ENCODE measurements around the gene USP12.
"Not testable (repeated sequence)": the region's sequence is repeated elsewhere in the genome, so short reads cannot be mapped to it uniquely, and the experiment has no call there.

Gene USP12

DNA sequence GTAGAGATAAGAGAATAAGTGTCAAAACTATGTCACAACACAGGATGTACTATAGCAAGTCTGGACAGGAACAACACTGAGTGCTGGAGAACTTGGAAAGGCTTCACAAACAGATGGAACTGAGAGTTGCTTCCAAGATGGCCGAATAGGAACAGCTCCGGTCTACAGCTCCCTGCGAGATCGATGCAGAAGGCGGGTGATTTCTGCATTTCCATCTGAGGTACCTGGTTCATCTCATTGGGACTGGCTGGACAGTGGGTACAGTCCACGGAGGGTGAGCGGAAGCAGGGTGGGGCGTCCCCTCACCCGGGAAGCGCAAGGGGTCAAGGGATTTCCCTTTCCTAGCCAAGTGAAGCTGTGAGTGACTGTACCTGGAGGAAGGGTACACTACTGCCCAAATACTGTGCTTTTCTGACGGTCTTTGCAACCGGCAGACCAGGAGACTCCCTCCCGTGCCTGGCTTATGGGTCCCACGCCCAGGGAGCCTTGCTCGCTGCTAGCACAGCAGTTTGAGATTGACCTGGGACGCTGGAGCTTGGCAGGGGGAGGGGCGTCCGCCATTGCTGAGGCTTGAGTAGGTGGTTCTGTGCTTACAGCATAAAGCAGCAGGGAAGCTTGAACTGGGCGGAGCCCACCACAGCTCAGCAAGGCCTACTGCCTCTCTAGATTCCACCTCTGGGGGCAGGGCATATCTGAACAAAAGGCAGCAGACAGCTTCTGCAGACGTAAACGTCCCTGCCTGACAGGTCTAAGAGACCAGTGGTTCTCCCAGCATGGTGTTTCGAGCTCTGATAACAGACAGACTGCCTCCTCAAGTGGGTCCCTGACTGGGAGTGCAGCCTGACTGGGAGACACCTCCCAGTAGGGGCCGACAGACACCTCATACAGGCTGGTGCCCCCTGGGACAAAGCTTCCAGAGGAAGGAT is 46.0 kb downstream of the USP12 start:
- Histone ChIP-seq H3K9me3 (ENCODE audit: low read depth, low read length) (peaks cover 5% of the 10 kb centered on the region; the same call in 1 of the 2 replicates), H3K4me3 (no peak overlapping the region), H3K9ac (ENCODE audit: insufficient read length) (no peak overlapping the region), H3K27ac (no peak overlapping the region), H3K36me3 (ENCODE audit: insufficient read depth, low read length) (no peaks in the 10 kb centered on the region)
- TF ChIP-seq EZH2 (IDR thresholded peaks at IDR 0.05) = no peak
- TF ChIP-seq POLR2AphosphoS5 (IDR thresholded peaks at IDR 0.05; ENCODE audit: borderline replicate concordance, low read depth, low read length) = no peak
- no peak for TF ChIP-seq FOXP2 (optimal IDR thresholded peaks at IDR 0.05; ENCODE audit: control extremely low read depth, extremely low read length, insufficient read depth)
- DNase-seq (ENCODE audit: low read depth, low spot score) = no peak

DNA sequence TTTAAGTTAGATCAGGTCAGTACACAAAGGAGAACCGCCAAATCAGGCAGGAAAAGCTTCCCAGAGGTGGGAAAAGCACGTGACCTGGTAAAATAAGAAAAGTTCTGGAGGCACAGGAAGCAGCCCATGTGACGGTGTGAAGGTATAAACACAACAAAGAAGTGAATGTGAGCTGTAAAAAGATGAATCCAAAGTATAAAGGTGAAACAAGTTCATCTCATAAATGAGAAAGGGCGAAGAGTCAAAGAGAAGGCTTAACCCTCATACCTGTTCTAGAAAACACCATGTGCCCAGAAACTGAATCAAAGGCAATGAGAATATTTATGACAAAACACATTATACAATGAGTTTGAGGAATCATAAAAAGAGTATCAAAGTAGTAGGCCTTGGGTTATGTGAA is 47.0 kb downstream of the USP12 start:
- H3K27ac ChIP-seq = no peak overlapping the region
- no peaks in the 10 kb centered on the region for H3K36me3 ChIP-seq (ENCODE audit: insufficient read depth, low read length)
- no peak overlapping the region for H3K9ac ChIP-seq (ENCODE audit: insufficient read length)
- H3K4me3 ChIP-seq = no peak overlapping the region
- DNase-seq (ENCODE audit: low read depth, low spot score) = no peak
- TF ChIP-seq EZH2 (IDR thresholded peaks at IDR 0.05) (no peak), FOXP2 (optimal IDR thresholded peaks at IDR 0.05; ENCODE audit: control extremely low read depth, extremely low read length, insufficient read depth) (no peak), POLR2AphosphoS5 (IDR thresholded peaks at IDR 0.05; ENCODE audit: borderline replicate concordance, low read depth, low read length) (no peak)
- H3K9me3 ChIP-seq (ENCODE audit: low read depth, low read length) = peaks cover 5% of the 10 kb centered on the region; the same call in 1 of the 2 replicates

DNA sequence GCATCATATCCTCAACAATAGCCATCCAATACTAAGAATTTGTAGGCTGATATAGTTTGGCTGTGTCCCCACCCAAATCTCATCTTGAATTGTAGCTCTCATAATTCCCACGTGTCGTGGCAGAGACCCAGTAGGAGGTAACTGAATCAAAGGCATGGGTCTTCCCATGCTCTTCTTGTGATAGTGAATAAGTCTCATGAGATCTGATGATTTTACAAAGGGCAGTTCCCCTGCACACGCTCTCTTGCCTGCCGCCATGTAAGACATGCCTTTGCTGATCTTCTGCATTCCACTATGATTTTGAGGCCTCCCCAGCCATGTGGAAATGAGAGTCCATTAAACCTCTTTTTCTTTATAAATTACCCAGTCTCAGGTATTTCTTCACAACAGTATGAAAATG is 48.2 kb downstream of the USP12 start:
- not testable (repeated sequence) for H3K9me3 ChIP-seq (ENCODE audit: low read depth, low read length); H3K36me3 ChIP-seq (ENCODE audit: insufficient read depth, low read length); H3K4me3 ChIP-seq; H3K9ac ChIP-seq (ENCODE audit: insufficient read length); H3K27ac ChIP-seq; DNase-seq (ENCODE audit: low read depth, low spot score)

DNA sequence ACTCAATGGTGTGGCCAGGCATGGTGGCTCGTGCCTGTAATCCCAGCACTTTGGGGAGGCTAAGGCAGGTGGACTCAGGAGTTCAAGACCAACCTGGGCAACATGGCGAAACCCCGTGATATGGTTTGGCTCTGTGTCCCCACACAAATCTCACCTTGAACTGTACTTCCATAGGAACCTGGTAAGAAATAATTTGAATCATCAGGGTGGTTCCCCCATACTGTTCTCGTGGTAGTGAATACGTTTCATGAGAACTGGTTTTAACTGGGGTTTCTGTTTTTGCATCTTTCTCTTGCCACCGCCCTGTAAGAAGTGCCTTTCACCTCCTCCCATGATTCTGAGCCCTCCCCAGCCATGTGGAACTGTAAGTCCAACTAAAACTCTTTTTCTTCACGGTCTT is 49.6 kb downstream of the USP12 start:
- Histone ChIP-seq H3K9me3 (ENCODE audit: low read depth, low read length) (peaks cover 5% of the 10 kb centered on the region; the same call in 1 of the 2 replicates), H3K27ac (no peak overlapping the region), H3K36me3 (ENCODE audit: insufficient read depth, low read length) (no peaks in the 10 kb centered on the region), H3K9ac (ENCODE audit: insufficient read length) (no peak overlapping the region), H3K4me3 (no peak overlapping the region)
- no peak for TF ChIP-seq POLR2AphosphoS5 (IDR thresholded peaks at IDR 0.05; ENCODE audit: borderline replicate concordance, low read depth, low read length)
- TF ChIP-seq EZH2 (IDR thresholded peaks at IDR 0.05) = no peak
- no peak for TF ChIP-seq FOXP2 (optimal IDR thresholded peaks at IDR 0.05; ENCODE audit: control extremely low read depth, extremely low read length, insufficient read depth)
- no peak for DNase-seq (ENCODE audit: low read depth, low spot score)

DNA sequence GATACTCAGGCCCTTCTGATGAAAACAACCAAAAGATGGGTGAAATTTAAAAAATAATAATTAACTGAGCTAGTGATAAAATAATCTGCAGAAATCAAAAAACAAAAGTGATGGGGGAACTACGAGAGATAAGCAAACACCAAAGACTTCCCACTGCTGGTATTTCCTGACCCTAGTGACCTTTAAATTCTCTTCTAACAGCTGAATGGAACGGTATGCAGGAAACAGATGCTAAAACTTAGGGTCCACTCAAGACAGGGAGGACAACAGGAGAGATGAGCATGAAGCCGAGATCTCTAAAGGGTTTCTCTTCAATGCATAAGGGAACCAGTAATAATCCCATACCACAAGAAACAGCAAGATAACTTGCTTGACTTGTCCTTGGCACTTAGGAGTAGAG is 50.8 kb downstream of the USP12 start:
- H3K9me3 ChIP-seq (ENCODE audit: low read depth, low read length) = peaks cover 5% of the 10 kb centered on the region; the same call in 1 of the 2 replicates
- H3K9ac ChIP-seq (ENCODE audit: insufficient read length) = no peak overlapping the region
- no peak for TF ChIP-seq FOXP2 (optimal IDR thresholded peaks at IDR 0.05; ENCODE audit: control extremely low read depth, extremely low read length, insufficient read depth)
- TF ChIP-seq POLR2AphosphoS5 (IDR thresholded peaks at IDR 0.05; ENCODE audit: borderline replicate concordance, low read depth, low read length) = no peak
- no peak for TF ChIP-seq EZH2 (IDR thresholded peaks at IDR 0.05)
- no peaks in the 10 kb centered on the region for H3K36me3 ChIP-seq (ENCODE audit: insufficient read depth, low read length)
- no peak overlapping the region for H3K4me3 ChIP-seq
- DNase-seq (ENCODE audit: low read depth, low spot score) = no peak
- no peak overlapping the region for H3K27ac ChIP-seq

DNA sequence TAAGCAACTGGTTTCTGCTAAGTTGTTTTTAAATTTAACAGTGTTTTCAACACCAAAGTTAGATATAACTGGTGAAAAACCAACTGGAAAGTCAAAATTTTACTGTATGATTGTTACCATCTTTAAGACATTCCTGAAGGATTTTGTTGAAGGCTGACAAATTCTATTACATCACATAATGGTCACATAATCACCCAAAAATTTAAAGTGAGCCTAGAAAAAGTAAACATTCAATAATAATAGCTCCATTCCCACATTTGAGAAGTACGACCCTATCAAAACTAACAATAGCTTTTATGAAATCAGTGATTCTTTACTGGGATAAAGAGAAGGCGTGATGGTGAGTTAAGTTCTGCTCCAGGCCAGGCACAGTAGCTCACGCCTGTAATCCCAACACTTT is 51.6 kb downstream of the USP12 start:
- no peak overlapping the region for H3K27ac ChIP-seq
- no peak overlapping the region for H3K4me3 ChIP-seq
- no peak for TF ChIP-seq EZH2 (IDR thresholded peaks at IDR 0.05)
- TF ChIP-seq POLR2AphosphoS5 (IDR thresholded peaks at IDR 0.05; ENCODE audit: borderline replicate concordance, low read depth, low read length) = no peak
- TF ChIP-seq FOXP2 (optimal IDR thresholded peaks at IDR 0.05; ENCODE audit: control extremely low read depth, extremely low read length, insufficient read depth) = no peak
- H3K36me3 ChIP-seq (ENCODE audit: insufficient read depth, low read length) = no peaks in the 10 kb centered on the region
- H3K9ac ChIP-seq (ENCODE audit: insufficient read length) = no peak overlapping the region
- peaks cover 5% of the 10 kb centered on the region; the same call in 1 of the 2 replicates for H3K9me3 ChIP-seq (ENCODE audit: low read depth, low read length)
- DNase-seq (ENCODE audit: low read depth, low spot score) = no peak

DNA sequence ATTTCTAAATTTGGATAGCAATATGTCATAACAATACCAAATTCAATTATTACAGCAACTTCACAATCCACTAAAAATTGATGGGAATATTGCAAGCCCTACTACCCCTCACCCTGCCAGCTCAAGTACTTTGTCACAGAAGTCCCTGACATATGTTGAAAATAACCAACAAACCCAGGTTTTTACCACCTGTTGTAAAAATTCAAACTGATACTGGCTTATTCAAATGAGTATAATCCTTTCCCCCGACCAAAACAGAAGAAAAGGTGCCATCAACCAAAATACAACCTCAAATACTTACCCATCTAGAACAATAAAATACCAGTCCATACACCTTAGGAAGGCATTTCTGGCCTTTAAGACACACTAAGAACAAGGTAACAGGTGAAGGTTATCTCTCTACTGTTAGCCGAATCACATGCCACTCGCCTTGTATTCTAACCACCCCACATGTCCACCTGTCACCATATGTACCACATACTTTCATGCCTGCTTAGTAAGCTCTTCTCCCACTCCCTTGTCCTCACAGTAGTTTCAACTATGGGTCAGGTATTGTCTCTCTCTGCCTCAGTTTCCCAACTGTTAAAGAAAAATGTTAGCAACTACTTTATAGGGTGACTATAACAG is 53.1 kb downstream of the USP12 start:
- Histone ChIP-seq H3K27ac (no peak overlapping the region), H3K36me3 (ENCODE audit: insufficient read depth, low read length) (no peaks in the 10 kb centered on the region), H3K4me3 (no peak overlapping the region), H3K9ac (ENCODE audit: insufficient read length) (no peak overlapping the region), H3K9me3 (ENCODE audit: low read depth, low read length) (no peaks in the 10 kb centered on the region)
- DNase-seq (ENCODE audit: low read depth, low spot score) = no peak
- TF ChIP-seq EZH2 (IDR thresholded peaks at IDR 0.05) (no peak), POLR2AphosphoS5 (IDR thresholded peaks at IDR 0.05; ENCODE audit: borderline replicate concordance, low read depth, low read length) (no peak), FOXP2 (optimal IDR thresholded peaks at IDR 0.05; ENCODE audit: control extremely low read depth, extremely low read length, insufficient read depth) (no peak)

DNA sequence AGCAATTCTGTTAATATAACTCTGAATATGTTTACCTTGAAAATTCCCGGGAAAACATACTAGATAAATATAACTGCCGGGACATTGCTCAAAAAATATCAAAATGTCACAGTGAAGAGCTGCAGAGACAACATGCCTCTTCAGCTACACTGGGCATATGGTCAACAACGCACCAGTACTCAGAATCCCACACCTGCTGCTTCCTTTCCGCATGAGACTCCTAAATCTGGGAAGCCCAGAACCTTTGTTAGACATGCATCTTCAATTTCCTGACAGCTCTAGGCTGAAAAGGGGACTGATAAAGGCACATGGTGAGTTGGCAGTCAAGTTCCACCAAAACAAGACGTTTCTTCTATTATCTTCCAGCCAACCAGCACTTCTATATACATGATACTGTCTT is 53.7 kb downstream of the USP12 start:
- Histone ChIP-seq H3K36me3 (ENCODE audit: insufficient read depth, low read length) (no peaks in the 10 kb centered on the region), H3K9me3 (ENCODE audit: low read depth, low read length) (no peaks in the 10 kb centered on the region), H3K27ac (no peak overlapping the region), H3K4me3 (no peak overlapping the region), H3K9ac (ENCODE audit: insufficient read length) (no peak overlapping the region)
- TF ChIP-seq POLR2AphosphoS5 (IDR thresholded peaks at IDR 0.05; ENCODE audit: borderline replicate concordance, low read depth, low read length) = no peak
- no peak for TF ChIP-seq FOXP2 (optimal IDR thresholded peaks at IDR 0.05; ENCODE audit: control extremely low read depth, extremely low read length, insufficient read depth)
- TF ChIP-seq EZH2 (IDR thresholded peaks at IDR 0.05) = no peak
- DNase-seq (ENCODE audit: low read depth, low spot score) = no peak

Measured in SK-N-MC (cell line).